ENCODE results near the gene LUZP1. TPM values are rescaled to one million over a fixed set of nuclear protein-coding genes. Genes with fewer than 3 reads are reported as not detected.

Gene LUZP1
- total RNA-seq, 1 experiment from 2014 or later, result 43.4 TPM

DNA sequence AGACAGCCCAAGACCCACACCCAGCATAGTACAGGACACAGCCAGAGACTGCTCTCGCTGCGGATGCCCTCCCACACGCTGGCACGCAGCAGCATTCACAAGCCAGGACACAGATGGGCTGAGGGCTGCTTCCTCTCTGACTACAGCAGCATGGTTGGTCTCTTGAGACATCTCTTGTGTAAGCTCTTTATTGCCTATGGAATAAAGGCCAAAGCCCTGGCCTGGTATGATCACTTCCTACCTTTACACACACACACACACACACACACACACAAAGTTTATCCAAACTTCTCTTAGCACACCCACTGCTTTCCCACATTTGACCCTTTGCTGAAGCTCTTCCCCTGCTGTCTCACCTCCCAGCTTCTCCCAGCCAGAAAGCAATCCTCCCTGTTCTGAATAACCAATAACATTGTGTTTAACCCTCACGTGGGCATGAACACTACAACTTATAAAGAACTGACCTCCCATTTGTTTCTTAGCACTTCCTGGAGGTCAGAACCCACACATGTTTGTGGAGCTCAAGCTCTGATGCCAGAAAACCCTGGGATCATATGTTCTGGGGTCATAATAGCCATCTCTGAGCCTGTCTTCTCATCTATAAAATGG lies 1.2 kb upstream of the LUZP1 start (continued):
- TF ChIP-seq, protein P1, sequence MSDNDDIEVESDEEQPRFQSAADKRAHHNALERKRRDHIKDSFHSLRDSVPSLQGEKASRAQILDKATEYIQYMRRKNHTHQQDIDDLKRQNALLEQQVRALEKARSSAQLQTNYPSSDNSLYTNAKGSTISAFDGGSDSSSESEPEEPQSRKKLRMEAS (CRISPR knock-in tag; IDR thresholded peaks at IDR 0.05), result no peak
- no peak for TF ChIP-seq NFYB (CRISPR knock-in tag; conservative IDR thresholded peaks at IDR 0.05; ENCODE audit: low read depth)
- no peak for TF ChIP-seq OVOL2 (CRISPR knock-in tag; IDR thresholded peaks at IDR 0.05; ENCODE audit: borderline replicate concordance)
- TF ChIP-seq, protein P2, sequence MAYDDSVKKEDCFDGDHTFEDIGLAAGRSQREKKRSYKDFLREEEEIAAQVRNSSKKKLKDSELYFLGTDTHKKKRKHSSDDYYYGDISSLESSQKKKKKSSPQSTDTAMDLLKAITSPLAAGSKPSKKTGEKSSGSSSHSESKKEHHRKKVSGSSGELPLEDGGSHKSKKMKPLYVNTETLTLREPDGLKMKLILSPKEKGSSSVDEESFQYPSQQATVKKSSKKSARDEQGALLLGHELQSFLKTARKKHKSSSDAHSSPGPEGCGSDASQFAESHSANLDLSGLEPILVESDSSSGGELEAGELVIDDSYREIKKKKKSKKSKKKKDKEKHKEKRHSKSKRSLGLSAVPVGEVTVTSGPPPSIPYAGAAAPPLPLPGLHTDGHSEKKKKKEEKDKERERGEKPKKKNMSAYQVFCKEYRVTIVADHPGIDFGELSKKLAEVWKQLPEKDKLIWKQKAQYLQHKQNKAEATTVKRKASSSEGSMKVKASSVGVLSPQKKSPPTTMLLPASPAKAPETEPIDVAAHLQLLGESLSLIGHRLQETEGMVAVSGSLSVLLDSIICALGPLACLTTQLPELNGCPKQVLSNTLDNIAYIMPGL (CRISPR knock-in tag; IDR thresholded peaks at IDR 0.05), result no peak
- no peak for TF ChIP-seq NR3C1 (CRISPR knock-in tag; conservative IDR thresholded peaks at IDR 0.05; ENCODE audit: low read depth)
- no peak for TF ChIP-seq SOX15 (CRISPR knock-in tag; IDR thresholded peaks at IDR 0.05)
- TF ChIP-seq, protein P3, sequence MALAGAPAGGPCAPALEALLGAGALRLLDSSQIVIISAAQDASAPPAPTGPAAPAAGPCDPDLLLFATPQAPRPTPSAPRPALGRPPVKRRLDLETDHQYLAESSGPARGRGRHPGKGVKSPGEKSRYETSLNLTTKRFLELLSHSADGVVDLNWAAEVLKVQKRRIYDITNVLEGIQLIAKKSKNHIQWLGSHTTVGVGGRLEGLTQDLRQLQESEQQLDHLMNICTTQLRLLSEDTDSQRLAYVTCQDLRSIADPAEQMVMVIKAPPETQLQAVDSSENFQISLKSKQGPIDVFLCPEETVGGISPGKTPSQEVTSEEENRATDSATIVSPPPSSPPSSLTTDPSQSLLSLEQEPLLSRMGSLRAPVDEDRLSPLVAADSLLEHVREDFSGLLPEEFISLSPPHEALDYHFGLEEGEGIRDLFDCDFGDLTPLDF (CRISPR knock-in tag; IDR thresholded peaks at IDR 0.05), result no peak
- TF ChIP-seq, protein P4, sequence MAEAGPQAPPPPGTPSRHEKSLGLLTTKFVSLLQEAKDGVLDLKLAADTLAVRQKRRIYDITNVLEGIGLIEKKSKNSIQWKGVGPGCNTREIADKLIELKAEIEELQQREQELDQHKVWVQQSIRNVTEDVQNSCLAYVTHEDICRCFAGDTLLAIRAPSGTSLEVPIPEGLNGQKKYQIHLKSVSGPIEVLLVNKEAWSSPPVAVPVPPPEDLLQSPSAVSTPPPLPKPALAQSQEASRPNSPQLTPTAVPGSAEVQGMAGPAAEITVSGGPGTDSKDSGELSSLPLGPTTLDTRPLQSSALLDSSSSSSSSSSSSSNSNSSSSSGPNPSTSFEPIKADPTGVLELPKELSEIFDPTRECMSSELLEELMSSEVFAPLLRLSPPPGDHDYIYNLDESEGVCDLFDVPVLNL (CRISPR knock-in tag; IDR thresholded peaks at IDR 0.05; ENCODE audit: borderline replicate concordance, low read depth), result no peak

DNA sequence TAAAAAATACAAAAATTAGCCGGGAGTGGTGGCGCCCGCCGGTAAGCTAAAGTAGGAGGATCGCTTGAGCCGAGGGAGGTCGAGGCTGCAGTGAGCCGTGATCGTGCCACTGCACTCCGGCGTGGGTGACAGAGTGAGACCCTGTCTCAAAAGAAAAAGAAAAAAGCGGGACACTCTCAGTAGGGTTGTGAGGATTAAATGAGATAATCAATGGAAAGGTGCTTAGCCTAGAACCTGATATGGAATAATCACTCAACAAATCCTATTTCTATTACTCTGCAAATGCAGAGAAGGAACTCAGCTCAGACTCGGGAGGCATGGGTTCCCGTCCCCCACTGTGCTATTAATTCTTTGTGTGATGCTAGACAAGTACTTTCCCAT lies 529 bp upstream of the LUZP1 start:
- ATAC-seq (no peak), DNase-seq (ENCODE audit: low spot score) (no peak)
- ChIA-PET POLR2A (interaction anchor here (0.7 to 1.2 kb wide), 8 partner anchors 9 to 359 kb away, joined by 3 to 5 read pairs (median 3); no protein-coding TSS in a partner anchor), CTCF (interaction anchor here (0.8 to 4.3 kb wide), 5 partner anchors 8 to 71 kb away, joined by 3 to 29 read pairs (median 4); no protein-coding TSS in a partner anchor)
- Mint-ChIP-seq H3K4me3 (peak overlapping the region; percentile 98), H3K27me3 (ENCODE audit: low read depth) (no peaks in the 10 kb centered on the region), H3K9me3 (no peaks in the 10 kb centered on the region), H3K4me1 (peaks cover 39% of the 10 kb centered on the region), H3K36me3 (no peaks in the 10 kb centered on the region), H3K27ac (peak overlapping the region; percentile 84)
- TF ChIP-seq, protein P5, sequence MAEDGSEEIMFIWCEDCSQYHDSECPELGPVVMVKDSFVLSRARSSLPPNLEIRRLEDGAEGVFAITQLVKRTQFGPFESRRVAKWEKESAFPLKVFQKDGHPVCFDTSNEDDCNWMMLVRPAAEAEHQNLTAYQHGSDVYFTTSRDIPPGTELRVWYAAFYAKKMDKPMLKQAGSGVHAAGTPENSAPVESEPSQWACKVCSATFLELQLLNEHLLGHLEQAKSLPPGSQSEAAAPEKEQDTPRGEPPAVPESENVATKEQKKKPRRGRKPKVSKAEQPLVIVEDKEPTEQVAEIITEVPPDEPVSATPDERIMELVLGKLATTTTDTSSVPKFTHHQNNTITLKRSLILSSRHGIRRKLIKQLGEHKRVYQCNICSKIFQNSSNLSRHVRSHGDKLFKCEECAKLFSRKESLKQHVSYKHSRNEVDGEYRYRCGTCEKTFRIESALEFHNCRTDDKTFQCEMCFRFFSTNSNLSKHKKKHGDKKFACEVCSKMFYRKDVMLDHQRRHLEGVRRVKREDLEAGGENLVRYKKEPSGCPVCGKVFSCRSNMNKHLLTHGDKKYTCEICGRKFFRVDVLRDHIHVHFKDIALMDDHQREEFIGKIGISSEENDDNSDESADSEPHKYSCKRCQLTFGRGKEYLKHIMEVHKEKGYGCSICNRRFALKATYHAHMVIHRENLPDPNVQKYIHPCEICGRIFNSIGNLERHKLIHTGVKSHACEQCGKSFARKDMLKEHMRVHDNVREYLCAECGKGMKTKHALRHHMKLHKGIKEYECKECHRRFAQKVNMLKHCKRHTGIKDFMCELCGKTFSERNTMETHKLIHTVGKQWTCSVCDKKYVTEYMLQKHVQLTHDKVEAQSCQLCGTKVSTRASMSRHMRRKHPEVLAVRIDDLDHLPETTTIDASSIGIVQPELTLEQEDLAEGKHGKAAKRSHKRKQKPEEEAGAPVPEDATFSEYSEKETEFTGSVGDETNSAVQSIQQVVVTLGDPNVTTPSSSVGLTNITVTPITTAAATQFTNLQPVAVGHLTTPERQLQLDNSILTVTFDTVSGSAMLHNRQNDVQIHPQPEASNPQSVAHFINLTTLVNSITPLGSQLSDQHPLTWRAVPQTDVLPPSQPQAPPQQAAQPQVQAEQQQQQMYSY (CRISPR knock-in tag; IDR thresholded peaks at IDR 0.05), result no peak
- TF ChIP-seq SOX15 (CRISPR knock-in tag; IDR thresholded peaks at IDR 0.05) (no peak), NR3C1 (CRISPR knock-in tag; conservative IDR thresholded peaks at IDR 0.05; ENCODE audit: low read depth) (no peak), ELF4 (CRISPR knock-in tag; IDR thresholded peaks at IDR 0.05; ENCODE audit: low read depth) (no peak), HMGA2 (CRISPR knock-in tag; IDR thresholded peaks at IDR 0.05) (no peak), ZNF416 (CRISPR knock-in tag; IDR thresholded peaks at IDR 0.05) (no peak)
- TF ChIP-seq, protein P6, sequence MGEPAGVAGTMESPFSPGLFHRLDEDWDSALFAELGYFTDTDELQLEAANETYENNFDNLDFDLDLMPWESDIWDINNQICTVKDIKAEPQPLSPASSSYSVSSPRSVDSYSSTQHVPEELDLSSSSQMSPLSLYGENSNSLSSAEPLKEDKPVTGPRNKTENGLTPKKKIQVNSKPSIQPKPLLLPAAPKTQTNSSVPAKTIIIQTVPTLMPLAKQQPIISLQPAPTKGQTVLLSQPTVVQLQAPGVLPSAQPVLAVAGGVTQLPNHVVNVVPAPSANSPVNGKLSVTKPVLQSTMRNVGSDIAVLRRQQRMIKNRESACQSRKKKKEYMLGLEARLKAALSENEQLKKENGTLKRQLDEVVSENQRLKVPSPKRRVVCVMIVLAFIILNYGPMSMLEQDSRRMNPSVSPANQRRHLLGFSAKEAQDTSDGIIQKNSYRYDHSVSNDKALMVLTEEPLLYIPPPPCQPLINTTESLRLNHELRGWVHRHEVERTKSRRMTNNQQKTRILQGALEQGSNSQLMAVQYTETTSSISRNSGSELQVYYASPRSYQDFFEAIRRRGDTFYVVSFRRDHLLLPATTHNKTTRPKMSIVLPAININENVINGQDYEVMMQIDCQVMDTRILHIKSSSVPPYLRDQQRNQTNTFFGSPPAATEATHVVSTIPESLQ (CRISPR knock-in tag; IDR thresholded peaks at IDR 0.05), result no peak
- TF ChIP-seq, protein P7, sequence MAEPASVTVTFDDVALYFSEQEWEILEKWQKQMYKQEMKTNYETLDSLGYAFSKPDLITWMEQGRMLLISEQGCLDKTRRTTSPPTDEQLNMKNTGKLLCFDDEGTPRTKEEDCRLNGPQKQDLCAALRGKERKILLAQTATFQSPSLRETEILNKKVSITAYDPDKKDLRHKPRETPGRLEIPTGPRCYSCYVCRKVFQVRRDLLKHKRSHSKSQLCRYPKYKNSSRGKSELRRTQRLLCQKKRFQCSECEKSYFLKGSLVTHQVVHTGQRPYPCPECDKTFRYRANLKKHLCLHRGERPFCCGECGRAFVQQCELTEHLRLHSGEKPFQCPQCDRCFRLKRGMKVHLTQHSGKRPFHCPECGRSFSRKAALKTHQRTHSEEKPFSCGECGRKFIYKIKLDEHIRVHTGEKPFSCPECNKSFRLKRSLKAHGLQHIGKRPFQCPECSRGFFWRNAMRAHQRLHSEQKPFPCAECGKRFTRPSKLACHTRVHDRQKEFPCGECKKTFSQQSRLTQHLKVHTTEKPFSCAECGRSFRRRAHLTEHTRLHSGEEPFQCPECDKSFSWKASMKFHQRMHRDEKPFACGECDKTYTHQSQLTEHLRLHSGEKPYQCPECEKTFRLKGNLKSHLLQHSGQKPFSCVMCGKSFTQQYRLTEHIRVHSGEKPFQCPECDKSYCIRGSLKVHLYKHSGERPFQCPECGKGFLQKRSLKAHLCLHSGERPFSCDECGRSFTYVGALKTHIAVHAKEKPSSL (CRISPR knock-in tag; conservative IDR thresholded peaks at IDR 0.05), result no peak
